Hepatocyte (in vitro differentiated cells): Measurements from ENCODE around the gene RAP1A. TPM values are rescaled to one million over a fixed set of nuclear protein-coding genes. Genes with fewer than 3 reads are reported as not detected.
"Not testable (repeated sequence)": the region's sequence is repeated elsewhere in the genome, so short reads cannot be mapped to it uniquely, and the experiment has no call there.

Experiments
- DNase-seq: peaks from one replicate; pipeline ENCODE4 v3.0.0-alpha.2; 2016; ENCODE audit warnings: low spot score
- H2AFZ ChIP-seq: fragments of 200-600 bp; sonication (generic); 2 replicates; pipeline ENCODE4 v1.6.0; 2016; ENCODE audit warnings: antibody characterized with exemption, mild to moderate bottlenecking
- H3K27ac ChIP-seq: fragments of 200-600 bp; sonication (generic); 2 replicates; pipeline ENCODE4 v1.5.1; 2016; ENCODE audit warnings: mild to moderate bottlenecking
- H3K27me3 ChIP-seq: fragments of 200-600 bp; sonication (generic); 2 replicates; pipeline ENCODE4 v1.6.1; 2016
- H3K36me3 ChIP-seq: fragments of 200-600 bp; sonication (generic); replicated peaks from 2 replicates; pipeline ENCODE4 v1.5.1; 2016; ENCODE audit warnings: low read depth; ENCODE audit not compliant: insufficient read depth
- H3K4me1 ChIP-seq: fragments of 200-600 bp; sonication (generic); 2 replicates; pipeline ENCODE4 v1.5.1; 2016; ENCODE audit warnings: mild to moderate bottlenecking, moderate library complexity; ENCODE audit not compliant: insufficient read depth
- H3K4me2 ChIP-seq: fragments of 200-600 bp; sonication (generic); 2 replicates; pipeline ENCODE4 v1.6.0; 2016
- H3K4me3 ChIP-seq: fragments of 200-600 bp; sonication (generic); 2 replicates; pipeline ENCODE4 v1.5.1; 2016; ENCODE audit warnings: mild to moderate bottlenecking
- H3K79me2 ChIP-seq: fragments of 200-600 bp; sonication (generic); 2 replicates; pipeline ENCODE4 v1.6.0; 2017; ENCODE audit warnings: mild to moderate bottlenecking
- H3K9me2 ChIP-seq: fragments of 200-600 bp; sonication (generic); replicated peaks from 2 replicates; pipeline ENCODE4 v1.6.0; 2017; ENCODE audit warnings: mild to moderate bottlenecking; ENCODE audit not compliant: insufficient read depth
- H3K9me3 ChIP-seq: fragments of 200-600 bp; sonication (generic); 2 replicates; pipeline ENCODE4 v1.5.1; 2016; ENCODE audit warnings: low read depth, mild to moderate bottlenecking
- H4K20me1 ChIP-seq: fragments of 200-600 bp; sonication (generic); 2 replicates; pipeline ENCODE4 v1.6.0; 2016; ENCODE audit warnings: mild to moderate bottlenecking; ENCODE audit not compliant: insufficient read depth, poor library complexity, severe bottlenecking
- EZH2 ChIP-seq: fragments of 200-600 bp; sonication (generic); IDR thresholded peaks from 2 replicates; pipeline ENCODE4 v1.6.1; 2016; ENCODE audit warnings: antibody characterized with exemption, mild to moderate bottlenecking, borderline replicate concordance
- EZH2phosphoT487 ChIP-seq: fragments of 200-600 bp; sonication (generic); IDR thresholded peaks from one replicate; pipeline ENCODE4 v1.6.1; 2018; ENCODE audit warnings: antibody characterized with exemption, mild to moderate bottlenecking, low read depth, moderate library complexity; ENCODE audit not compliant: unreplicated experiment, severe bottlenecking
- WGBS: methylation state at CpG from one replicate; pipeline ENCODE4 v1.1.6; 2016; ENCODE audit warnings: low lambda C conversion rate; ENCODE audit errors: missing lambda C conversion rate; 5-methylcytosine and 5-hydroxymethylcytosine counted together
- polyA plus RNA-seq: library from polyadenylated mRNA; unstranded; fragments of >200 nt; fragmentation: Nextera tagmentation; extraction: Ambion mirVana; gene quantifications from 2 replicates; pipeline ENCODE4 v1.2.1, GENCODE V29; 2016
- total RNA-seq: library from RNA; depleted of rRNA; stranded (reverse); fragments of >200 nt; gene quantifications from 2 replicates; pipeline ENCODE4 v1.2.3, GENCODE V29; 2014
- TF ChIP-seq, protein P1 (sequence below): fragments of 200-600 bp; sonication (generic); IDR thresholded peaks from 2 replicates; pipeline ENCODE4 v1.5.1; 2016; ENCODE audit warnings: antibody characterized with exemption, mild to moderate bottlenecking; ENCODE audit not compliant: poor library complexity

RAP1A gene
- total and polyA plus RNA-seq, 2 experiments from 2014 or later: 48.8 to 49.6 TPM

DNA sequence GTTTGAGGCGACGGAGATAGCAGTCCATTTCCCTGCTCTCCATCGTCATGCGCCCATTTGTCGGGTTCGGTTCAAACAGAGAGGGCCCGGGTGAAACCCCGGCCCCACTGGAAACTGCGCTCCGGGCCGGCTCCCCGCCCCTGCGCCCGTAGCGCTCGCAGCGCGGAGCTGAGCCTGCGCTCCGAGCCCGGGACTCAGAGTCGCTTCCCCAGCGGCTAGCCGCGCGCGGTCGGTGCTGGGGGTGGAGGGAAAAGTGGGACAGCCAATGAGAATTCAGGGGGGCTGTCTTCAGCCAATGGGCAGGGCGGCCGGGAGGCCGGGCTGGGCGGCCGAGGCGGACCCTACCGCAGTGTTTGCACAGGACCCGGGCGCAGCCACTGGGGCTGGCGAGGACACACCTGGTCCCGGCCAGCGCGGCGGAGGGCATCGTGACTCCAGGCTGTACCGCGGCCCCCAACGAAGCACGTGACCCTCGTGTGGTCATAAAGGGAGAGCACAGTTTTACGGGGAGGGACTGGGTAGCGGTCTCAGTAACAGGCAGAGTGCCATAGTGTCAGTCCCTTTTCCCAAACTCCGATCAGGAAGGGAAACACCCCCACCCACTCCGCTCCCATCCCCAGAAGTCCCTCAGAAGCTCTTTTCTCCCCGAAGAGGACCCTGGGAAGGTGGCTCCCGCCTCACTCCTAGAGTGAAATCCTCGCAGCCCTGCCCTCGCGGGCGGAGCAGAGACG is 119.8 kb downstream of the RAP1A start, which contains the start of gene INKA2:
TSS of gene INKA2 (minus strand) at position 202 of the 731 bp plus-strand sequence. CDS start at position 49, 153 bp downstream.
- H3K36me3 ChIP-seq: no peaks in the 10 kb centered on the region

DNA sequence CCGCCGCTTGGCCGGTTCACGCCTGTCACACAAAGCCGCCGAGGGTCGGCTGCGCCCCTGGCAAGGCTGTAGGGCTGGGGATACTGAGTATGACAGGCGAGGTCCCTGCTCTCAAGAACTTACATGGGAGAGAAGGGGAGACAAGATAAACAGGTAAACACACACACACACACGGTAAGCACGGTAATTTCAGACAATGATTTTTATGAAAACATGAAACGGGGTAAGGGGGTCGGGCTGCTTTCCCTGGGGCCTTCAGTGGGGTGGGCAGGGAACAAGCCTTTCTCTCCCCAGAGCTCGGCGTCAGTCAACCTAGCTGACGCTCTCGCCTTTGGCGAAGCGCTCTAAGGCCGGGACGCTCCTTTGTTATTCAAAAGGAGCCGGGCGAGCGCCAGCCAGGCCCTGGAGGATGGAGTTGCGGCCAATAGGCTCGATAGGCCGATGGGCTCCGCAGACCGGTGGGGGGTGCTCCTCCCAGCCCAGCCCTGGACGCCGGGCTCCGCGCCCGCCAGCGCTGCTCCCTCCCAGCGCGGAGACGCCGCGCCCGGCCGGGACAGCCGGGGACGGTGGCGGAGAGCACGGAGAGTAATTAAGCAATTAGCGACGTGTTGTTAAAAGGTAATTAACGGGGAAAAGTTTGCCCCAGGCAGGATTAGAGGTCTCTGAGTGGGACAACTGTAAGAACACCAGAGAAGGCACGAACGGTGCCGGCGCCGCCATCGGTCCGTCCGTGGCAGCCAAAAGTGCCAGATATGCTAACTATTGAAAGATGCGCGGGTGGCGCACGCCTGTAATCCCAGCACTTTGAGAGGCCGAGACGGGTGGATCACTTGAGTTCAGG is 120.6 kb downstream of the RAP1A start:
- H3K9me3 ChIP-seq: no peaks in the 10 kb centered on the region
- DNase-seq: peak; percentile 79
- H3K4me3 ChIP-seq: peak overlapping the region; percentile 37
- peak overlapping the region; percentile 97 for H2AFZ ChIP-seq
- peak overlapping the region; percentile 100 for H3K4me2 ChIP-seq
- H3K4me1 ChIP-seq: peaks cover 14% of the 10 kb centered on the region
- no peaks in the 10 kb centered on the region for H3K9me2 ChIP-seq
- H3K27me3 ChIP-seq: peaks cover 26% of the 10 kb centered on the region
- H4K20me1 ChIP-seq: peaks cover 4% of the 10 kb centered on the region
- no peaks in the 10 kb centered on the region for H3K36me3 ChIP-seq
- 2% methylated on average over 61 of the region's 63 CpGs for WGBS
- peaks cover 5% of the 10 kb centered on the region for H3K79me2 ChIP-seq
- H3K27ac ChIP-seq: peak overlapping the region; percentile 83
- TF ChIP-seq EZH2phosphoT487 (no peak), EZH2 (no peak)
- TF ChIP-seq, protein P1, sequence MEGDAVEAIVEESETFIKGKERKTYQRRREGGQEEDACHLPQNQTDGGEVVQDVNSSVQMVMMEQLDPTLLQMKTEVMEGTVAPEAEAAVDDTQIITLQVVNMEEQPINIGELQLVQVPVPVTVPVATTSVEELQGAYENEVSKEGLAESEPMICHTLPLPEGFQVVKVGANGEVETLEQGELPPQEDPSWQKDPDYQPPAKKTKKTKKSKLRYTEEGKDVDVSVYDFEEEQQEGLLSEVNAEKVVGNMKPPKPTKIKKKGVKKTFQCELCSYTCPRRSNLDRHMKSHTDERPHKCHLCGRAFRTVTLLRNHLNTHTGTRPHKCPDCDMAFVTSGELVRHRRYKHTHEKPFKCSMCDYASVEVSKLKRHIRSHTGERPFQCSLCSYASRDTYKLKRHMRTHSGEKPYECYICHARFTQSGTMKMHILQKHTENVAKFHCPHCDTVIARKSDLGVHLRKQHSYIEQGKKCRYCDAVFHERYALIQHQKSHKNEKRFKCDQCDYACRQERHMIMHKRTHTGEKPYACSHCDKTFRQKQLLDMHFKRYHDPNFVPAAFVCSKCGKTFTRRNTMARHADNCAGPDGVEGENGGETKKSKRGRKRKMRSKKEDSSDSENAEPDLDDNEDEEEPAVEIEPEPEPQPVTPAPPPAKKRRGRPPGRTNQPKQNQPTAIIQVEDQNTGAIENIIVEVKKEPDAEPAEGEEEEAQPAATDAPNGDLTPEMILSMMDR: peak; percentile 6

More for the DNA sequence above, 119.8 kb downstream of the RAP1A start, which contains the start of gene INKA2:
- TF ChIP-seq, protein P1: no peak
- TF ChIP-seq EZH2phosphoT487: no peak
- no peak for TF ChIP-seq EZH2
- peak; percentile 89 for DNase-seq
- H4K20me1 ChIP-seq: peaks cover 4% of the 10 kb centered on the region
- H3K4me2 ChIP-seq: peak within 1 kb of the TSS; percentile 100
- H3K27ac ChIP-seq: peak within 1 kb of the TSS; percentile 83
- H2AFZ ChIP-seq: peak within 1 kb of the TSS; percentile 97
- under 1% methylated on average over 52 of the region's 59 CpGs for WGBS
- peaks cover 5% of the 10 kb centered on the region for H3K79me2 ChIP-seq
- peaks cover 26% of the 10 kb centered on the region for H3K27me3 ChIP-seq
- H3K4me1 ChIP-seq: peaks cover 14% of the 10 kb centered on the region
- H3K9me3 ChIP-seq: no peaks in the 10 kb centered on the region
- peak within 1 kb of the TSS; percentile 37 for H3K4me3 ChIP-seq
- no peaks in the 10 kb centered on the region for H3K9me2 ChIP-seq

DNA sequence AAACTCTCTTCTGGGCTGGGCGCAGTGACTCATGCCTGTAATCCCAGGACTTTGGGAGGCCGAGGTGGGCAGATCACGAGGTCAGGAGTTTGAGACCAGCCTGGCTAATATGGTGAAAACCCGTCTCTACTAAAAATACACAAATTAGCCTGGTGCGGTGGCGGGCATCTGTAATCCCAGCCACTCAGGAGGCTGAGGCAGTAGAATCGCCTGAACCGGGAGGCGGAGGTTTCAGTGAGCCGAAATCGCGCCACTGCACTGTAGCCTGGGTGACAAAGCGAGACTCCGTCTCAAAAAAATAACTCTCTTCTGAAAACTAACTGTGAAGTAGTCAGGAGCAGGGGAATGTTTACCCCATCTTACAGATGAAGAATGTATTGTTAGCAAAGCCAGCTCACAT is 122.7 kb downstream of the RAP1A start:
- H3K36me3 ChIP-seq, H2AFZ ChIP-seq, DNase-seq, H3K9me2 ChIP-seq, H4K20me1 ChIP-seq, H3K9me3 ChIP-seq, H3K79me2 ChIP-seq, H3K4me2 ChIP-seq, H3K27ac ChIP-seq, H3K4me3 ChIP-seq: not testable (repeated sequence)
- 95% methylated on average over 14 of the region's 14 CpGs for WGBS
- H3K27me3 ChIP-seq: peaks cover 22% of the 10 kb centered on the region
- H3K4me1 ChIP-seq: peaks cover 11% of the 10 kb centered on the region
